ENCODE measurements around the gene SUPT3H. TPM values are rescaled to one million over a fixed set of nuclear protein-coding genes. Genes with fewer than 3 reads are reported as not detected.

Gene SUPT3H
- total RNA-seq, 1 experiment from 2014 or later, result 12.7 TPM

GRCh38 chr6:45132658-45133294, 245.0 kb downstream of the SUPT3H start:
- intact Hi-C loops (cut with micrococcal nuclease), result no loop called here

GRCh38 chr6:45132059-45132458, 245.7 kb downstream of the SUPT3H start:
- no peak overlapping the region for H3K4me3 Mint-ChIP-seq (ENCODE audit: unreplicated experiment)
- DNase-seq (ENCODE audit: unreplicated experiment), result no peak
- H3K27ac Mint-ChIP-seq (ENCODE audit: low read depth, unreplicated experiment), result no peak overlapping the region
- POLR2A ChIA-PET, result no interaction called here
- peaks cover 6% of the 10 kb centered on the region for H3K36me3 Mint-ChIP-seq (ENCODE audit: insufficient read depth, unreplicated experiment)
- no peaks in the 10 kb centered on the region for H3K27me3 Mint-ChIP-seq (ENCODE audit: insufficient read depth, unreplicated experiment)
- BruUV-seq (replicated peaks), result no TSS peak
- CTCF ChIA-PET, result no interaction called here
- H3K4me1 Mint-ChIP-seq (ENCODE audit: insufficient read depth, unreplicated experiment), result peaks cover 5% of the 10 kb centered on the region
- intact Hi-C loops (cut with micrococcal nuclease), result no loop called here
- peaks cover 15% of the 10 kb centered on the region for H3K9me3 Mint-ChIP-seq (ENCODE audit: unreplicated experiment)
- no peak for TF ChIP-seq CTCF (IDR thresholded peaks at IDR 0.05; ENCODE audit: unreplicated experiment)

More at GRCh38 chr6:45132658-45133294, 245.0 kb downstream of the SUPT3H start:
- peaks cover 5% of the 10 kb centered on the region for H3K4me1 Mint-ChIP-seq (ENCODE audit: insufficient read depth, unreplicated experiment)
- H3K4me3 Mint-ChIP-seq (ENCODE audit: unreplicated experiment), result no peak overlapping the region
- TF ChIP-seq CTCF (IDR thresholded peaks at IDR 0.05; ENCODE audit: unreplicated experiment), result no peak
- peaks cover 15% of the 10 kb centered on the region for H3K9me3 Mint-ChIP-seq (ENCODE audit: unreplicated experiment)
- H3K27me3 Mint-ChIP-seq (ENCODE audit: insufficient read depth, unreplicated experiment), result no peaks in the 10 kb centered on the region
- ChIA-PET POLR2A (no interaction called here), CTCF (interaction anchor here (0.7 kb wide), 1 partner anchor 102 kb away, joined by 3 read pairs; no protein-coding TSS in a partner anchor)
- no peak for DNase-seq (ENCODE audit: unreplicated experiment)
- no peak overlapping the region for H3K27ac Mint-ChIP-seq (ENCODE audit: low read depth, unreplicated experiment)
- peaks cover 6% of the 10 kb centered on the region for H3K36me3 Mint-ChIP-seq (ENCODE audit: insufficient read depth, unreplicated experiment)
- no TSS peak for BruUV-seq (replicated peaks)

GRCh38 chr6:45129051-45129450, 248.7 kb downstream of the SUPT3H start:
- no peaks in the 10 kb centered on the region for H3K9me3 Mint-ChIP-seq (ENCODE audit: unreplicated experiment)
- TF ChIP-seq CTCF (IDR thresholded peaks at IDR 0.05; ENCODE audit: unreplicated experiment), result no peak
- no peak overlapping the region for H3K4me3 Mint-ChIP-seq (ENCODE audit: unreplicated experiment)
- H3K27me3 Mint-ChIP-seq (ENCODE audit: insufficient read depth, unreplicated experiment), result no peaks in the 10 kb centered on the region
- no peak for DNase-seq (ENCODE audit: unreplicated experiment)
- peaks cover 5% of the 10 kb centered on the region for H3K4me1 Mint-ChIP-seq (ENCODE audit: insufficient read depth, unreplicated experiment)
- no peaks in the 10 kb centered on the region for H3K36me3 Mint-ChIP-seq (ENCODE audit: insufficient read depth, unreplicated experiment)
- intact Hi-C loops (cut with micrococcal nuclease), result no loop called here
- POLR2A ChIA-PET, result no interaction called here
- H3K27ac Mint-ChIP-seq (ENCODE audit: low read depth, unreplicated experiment), result no peak overlapping the region
- CTCF ChIA-PET, result no interaction called here
- no TSS peak for BruUV-seq (replicated peaks)

GRCh38 chr6:45127185-45127584, 250.5 kb downstream of the SUPT3H start:
- Mint-ChIP-seq H3K4me3 (ENCODE audit: unreplicated experiment) (no peak overlapping the region), H3K4me1 (ENCODE audit: insufficient read depth, unreplicated experiment) (peaks cover 2% of the 10 kb centered on the region), H3K27me3 (ENCODE audit: insufficient read depth, unreplicated experiment) (no peaks in the 10 kb centered on the region), H3K36me3 (ENCODE audit: insufficient read depth, unreplicated experiment) (no peaks in the 10 kb centered on the region), H3K9me3 (ENCODE audit: unreplicated experiment) (no peaks in the 10 kb centered on the region), H3K27ac (ENCODE audit: low read depth, unreplicated experiment) (no peak overlapping the region)
- intact Hi-C loops (cut with micrococcal nuclease), result no loop called here
- POLR2A ChIA-PET, result interaction anchor here (0.9 kb wide), 1 partner anchor 11 kb away, joined by 3 read pairs; no protein-coding TSS in a partner anchor
- BruUV-seq (replicated peaks), result no TSS peak
- CTCF ChIA-PET, result interaction anchor here (0.6 kb wide), 3 partner anchors 13 to 1722 kb away, joined by 3 to 4 read pairs (median 3); no protein-coding TSS in a partner anchor
- no peak for DNase-seq (ENCODE audit: unreplicated experiment)
- no peak for TF ChIP-seq CTCF (IDR thresholded peaks at IDR 0.05; ENCODE audit: unreplicated experiment)

Data from MCF 10A (cell line).